HEK293T (cell line): ENCODE data around the gene EPHX1.

Experiments
- ARNT ChIP-seq: fragments of 450-650 bp; IDR thresholded peaks from 2 replicates; pipeline ENCODE4 v1.6.1; 2017; ENCODE audit warnings: mild to moderate bottlenecking
- CTBP1 ChIP-seq: fragments of 450-650 bp; IDR thresholded peaks from 2 replicates; pipeline ENCODE4 v1.6.1; 2016; ENCODE audit warnings: borderline replicate concordance
- FOXK2 ChIP-seq: fragments of 450-650 bp; IDR thresholded peaks from 2 replicates; pipeline ENCODE4 v1.6.1; 2016; ENCODE audit warnings: mild to moderate bottlenecking
- FOXM1 ChIP-seq: fragments of 450-650 bp; IDR thresholded peaks from 2 replicates; pipeline ENCODE4 v1.6.1; 2017; ENCODE audit warnings: mild to moderate bottlenecking, borderline replicate concordance
- HDGF ChIP-seq: fragments of 450-650 bp; IDR thresholded peaks from 2 replicates; pipeline ENCODE4 v1.6.1; 2017; ENCODE audit warnings: antibody characterized with exemption, borderline replicate concordance
- PKNOX1 ChIP-seq: fragments of 450-650 bp; IDR thresholded peaks from 2 replicates; pipeline ENCODE4 v1.6.1; 2016
- SP1 ChIP-seq: fragments of 450-650 bp; IDR thresholded peaks from 2 replicates; pipeline ENCODE4 v1.6.1; 2017
- SUZ12 ChIP-seq: fragments of 450-650 bp; IDR thresholded peaks from 2 replicates; pipeline ENCODE4 v1.6.1; 2016; ENCODE audit warnings: mild to moderate bottlenecking

GRCh38 chr1:225879521-225880221 lies 69.7 kb downstream of the EPHX1 start:
- TF ChIP-seq SP1 (no peak), SUZ12 (no peak), FOXK2 (no peak), CTBP1 (no peak), FOXM1 (no peak), PKNOX1 (no peak), ARNT (no peak), HDGF (no peak)
